NCI-H69 (cell line): ENCODE results near the gene SLC12A5.
"Not testable (repeated sequence)": the region's sequence is repeated elsewhere in the genome, so short reads cannot be mapped to it uniquely, and the experiment has no call there.

Source experiments
- DNase-seq: peaks from one replicate; lab custom pipeline; 2025; lab: John Stamatoyannopoulos, UW

Gene SLC12A5

DNA sequence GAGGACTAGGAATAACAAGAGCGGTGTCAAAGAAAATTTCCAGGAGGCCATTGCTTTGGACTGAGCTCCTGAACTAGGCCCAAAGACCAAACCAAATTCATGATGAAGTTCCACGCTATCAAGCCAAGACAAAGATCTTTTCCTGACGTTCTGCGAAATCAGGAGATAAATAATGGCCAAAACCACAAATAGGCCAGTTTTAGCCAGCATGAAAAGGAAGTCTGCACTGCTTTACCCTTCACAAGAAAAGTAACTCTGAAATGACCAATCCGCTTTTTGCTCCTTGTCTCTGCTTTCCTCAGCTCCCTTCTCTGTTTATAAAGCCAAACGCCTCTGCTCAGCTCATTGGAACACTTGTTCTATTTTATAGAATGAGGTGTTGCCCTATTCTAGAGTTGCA, 54.1 kb downstream of the SLC12A5 start:
- DNase-seq, result no peak

GRCh38 chr20:46083531-46084061, 54.6 kb downstream of the SLC12A5 start:
- no peak for DNase-seq

GRCh38 chr20:46084805-46085178, 55.8 kb downstream of the SLC12A5 start:
- no peak for DNase-seq

GRCh38 chr20:46085179-46085851, 56.3 kb downstream of the SLC12A5 start:
- peak; percentile 77 for DNase-seq

DNA sequence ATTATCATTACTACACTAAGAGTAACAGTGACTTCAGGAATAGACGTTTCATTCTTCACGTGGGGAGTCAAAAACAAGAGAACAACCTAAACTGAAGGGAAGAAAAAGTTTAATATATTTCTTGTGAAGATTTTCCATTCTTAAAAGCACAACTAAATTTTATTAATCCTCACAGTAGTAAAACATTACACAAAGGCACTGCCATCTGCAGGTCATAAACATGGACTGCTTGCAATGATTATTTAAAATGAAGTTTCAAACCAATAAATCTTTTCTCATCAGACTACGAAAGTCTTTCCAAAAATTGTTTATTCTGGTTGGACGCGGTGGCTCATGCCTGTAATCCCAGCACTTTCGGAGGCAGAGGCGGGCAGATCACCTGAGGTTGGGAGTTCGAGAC, 58.1 kb downstream of the SLC12A5 start:
- DNase-seq, result peak; percentile 1

DNA sequence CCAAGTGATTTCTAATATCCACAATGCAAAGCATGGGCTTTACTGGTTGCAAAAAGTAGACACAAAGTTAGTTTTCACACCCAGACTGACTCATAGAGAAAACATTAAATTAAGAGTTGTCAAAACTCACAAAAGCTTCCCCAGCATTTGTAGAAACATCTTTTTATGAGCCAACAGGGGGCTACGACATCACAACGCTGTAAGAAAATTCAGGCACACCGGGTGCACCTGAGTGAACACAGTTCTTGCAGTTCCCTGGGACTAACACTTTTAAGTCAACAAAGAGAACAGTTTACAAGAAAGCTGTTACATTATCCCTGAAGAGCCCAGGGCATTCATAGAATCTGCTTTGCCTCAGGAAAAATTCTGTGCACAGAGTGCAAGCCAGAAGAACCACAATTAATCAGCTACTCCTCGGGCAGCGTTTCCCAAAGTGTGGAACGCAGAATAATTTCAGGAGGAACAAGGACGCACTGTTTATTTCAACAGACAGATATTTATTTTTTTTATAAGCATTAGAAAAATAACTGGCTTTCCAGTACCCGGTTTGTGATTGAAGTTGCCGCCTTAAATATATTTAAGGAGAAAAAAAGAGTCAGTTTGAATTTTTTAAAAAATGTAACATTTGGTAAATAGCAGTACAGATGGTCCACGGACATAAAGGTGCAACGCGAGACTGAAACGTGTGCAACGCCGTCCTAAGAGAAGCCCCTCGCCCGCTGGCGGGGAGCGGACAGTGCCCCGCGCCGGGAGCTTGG, 59.6 kb downstream of the SLC12A5 start:
- peak; percentile 23 for DNase-seq

- peak; percentile 58 for DNase-seq
These were observed 60.1 kb downstream of the SLC12A5 start for GRCh38 chr20:46089167-46089416.

DNA sequence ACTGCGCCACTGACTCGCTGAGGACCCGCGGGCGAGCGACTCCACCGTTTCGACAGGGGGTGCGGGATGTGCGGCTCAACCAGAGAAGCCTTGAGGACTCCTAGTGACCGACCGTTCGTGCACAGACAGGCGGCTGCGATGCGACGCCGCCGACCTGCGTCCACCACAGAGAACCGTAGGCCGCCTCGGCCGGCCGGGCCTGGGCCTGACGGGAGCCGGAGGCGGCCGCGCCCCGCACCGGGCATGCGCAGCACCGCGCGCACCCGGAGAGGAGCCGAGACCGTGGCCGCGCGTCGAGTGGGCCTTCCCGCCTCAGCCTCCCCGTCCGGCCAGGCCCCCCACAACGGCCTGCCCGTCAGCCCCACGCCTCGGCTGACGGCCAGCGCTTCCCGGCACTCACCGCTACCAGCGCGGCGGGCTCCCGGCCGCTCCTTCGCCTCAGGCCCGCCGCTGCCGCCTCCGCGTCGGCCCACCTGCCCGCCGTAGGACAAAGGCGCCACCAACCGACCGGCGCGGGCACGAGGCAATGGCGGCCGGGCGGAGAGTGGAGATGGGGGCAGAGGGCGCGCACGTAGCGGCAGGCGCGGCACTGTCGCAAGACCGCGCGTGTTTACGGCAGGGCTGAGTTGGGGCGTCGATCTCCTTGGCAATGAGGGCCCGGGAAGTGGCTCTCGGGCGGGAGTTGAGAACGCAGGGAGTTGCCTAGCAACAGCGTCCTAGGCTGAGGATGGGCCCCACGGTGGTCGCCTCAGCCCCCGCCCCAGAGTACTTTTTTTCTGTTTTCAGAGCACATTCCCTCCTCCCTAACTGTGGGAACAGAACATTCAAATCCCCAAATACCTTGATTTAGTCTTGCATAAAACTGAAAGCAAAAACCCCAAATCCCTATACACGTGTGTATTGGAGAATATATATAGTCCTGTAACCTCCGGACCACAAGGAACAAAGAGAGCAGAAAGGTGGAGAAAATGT, 60.7 kb downstream of the SLC12A5 start, which contains the start of gene NCOA5:
TSS of gene NCOA5 (minus strand) at position 546 of the 972 bp plus-strand sequence. CDS start 10,538 bp downstream, outside the sequence.
- peak; percentile 95 for DNase-seq

DNA sequence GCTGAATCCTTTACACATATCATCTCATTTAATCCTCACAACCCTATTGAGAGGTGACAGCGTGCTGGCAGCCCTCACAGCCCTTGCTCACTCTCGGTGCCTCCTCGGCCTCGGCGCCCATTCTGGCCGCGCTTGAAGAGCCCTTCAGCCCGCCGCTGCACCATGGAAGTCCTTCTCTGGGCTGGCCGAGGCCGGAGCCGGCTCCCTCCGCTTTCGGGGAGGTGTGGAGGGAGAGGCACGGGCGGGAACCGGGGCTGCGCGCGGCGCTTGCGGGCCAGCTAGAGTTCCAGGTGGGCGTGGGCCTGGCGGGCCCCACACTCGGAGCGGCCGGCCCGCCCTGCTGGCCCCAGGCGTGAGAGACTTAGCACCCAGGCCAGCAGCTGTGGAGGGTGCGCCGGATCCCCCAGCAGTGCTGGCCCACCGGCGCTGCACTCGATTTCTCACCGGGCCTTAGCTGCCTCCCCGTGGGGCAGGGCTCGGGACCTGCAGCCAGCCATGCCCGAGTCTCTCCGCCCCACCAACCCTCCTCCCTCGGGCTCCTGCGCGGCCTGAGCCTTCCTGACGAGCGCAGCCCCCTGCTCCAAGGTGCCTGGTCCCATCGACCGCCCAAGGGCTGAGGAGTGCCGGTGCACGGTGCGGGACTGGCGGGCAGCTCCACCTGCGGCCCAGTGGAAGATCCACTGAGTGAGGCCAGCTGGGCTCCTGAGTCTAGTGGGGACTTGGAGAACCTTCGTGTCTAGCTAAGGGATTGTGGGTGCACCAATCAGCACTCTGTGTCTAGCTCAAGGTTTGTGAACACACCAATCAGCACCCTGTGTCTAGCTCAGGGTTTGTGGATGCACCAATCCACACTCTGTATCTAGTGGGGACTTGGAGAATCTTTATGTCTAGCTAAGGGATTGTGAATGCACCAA, 62.9 kb downstream of the SLC12A5 start:
- DNase-seq, result not testable (repeated sequence)

DNA sequence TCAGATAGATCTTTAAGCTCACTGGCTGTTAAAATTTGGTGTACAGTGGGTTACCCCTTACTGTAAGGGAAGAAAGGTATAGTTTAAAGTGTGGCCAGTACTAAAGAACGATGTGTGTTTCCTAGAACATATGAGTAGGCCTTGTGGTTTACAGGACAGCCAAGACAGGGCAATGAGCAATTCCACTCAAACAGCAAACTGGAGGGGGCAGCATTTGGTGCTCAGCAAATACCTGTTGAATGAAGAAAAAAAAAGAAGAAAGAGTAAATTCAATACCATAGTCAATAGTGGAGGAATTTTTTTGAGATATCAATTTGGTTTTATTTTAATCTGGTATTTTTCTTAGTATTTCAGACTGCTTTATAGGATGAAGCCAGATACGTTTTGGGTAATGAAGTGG, 64.5 kb downstream of the SLC12A5 start:
- DNase-seq, result no peak

- no peak for DNase-seq
These were observed 70.7 kb downstream of the SLC12A5 start for GRCh38 chr20:46099491-46100287.

DNA sequence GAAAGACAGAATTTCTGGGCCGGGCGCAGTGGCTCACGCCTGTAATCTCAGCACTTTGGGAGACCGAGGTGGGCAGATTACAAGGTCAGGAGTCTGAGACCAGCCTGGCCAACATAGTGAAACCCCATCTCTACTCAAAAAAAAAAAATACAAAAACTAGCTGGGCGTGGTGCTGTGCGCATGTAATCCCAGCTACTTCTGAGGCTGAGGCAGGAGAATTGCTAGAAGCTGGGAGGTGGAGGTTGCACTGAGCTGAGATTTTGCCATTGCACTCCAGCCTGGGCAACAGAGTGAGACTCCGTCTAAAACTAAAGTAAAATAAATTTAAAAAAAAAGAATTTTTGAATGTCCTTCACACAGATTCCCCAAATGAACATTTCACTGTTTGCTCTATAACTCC, 71.4 kb downstream of the SLC12A5 start:
- not testable (repeated sequence) for DNase-seq

- no peak for DNase-seq
These were observed 72.0 kb downstream of the SLC12A5 start for GRCh38 chr20:46100988-46101387.

GRCh38 chr20:46101957-46102356, 72.9 kb downstream of the SLC12A5 start:
- no peak for DNase-seq

DNA sequence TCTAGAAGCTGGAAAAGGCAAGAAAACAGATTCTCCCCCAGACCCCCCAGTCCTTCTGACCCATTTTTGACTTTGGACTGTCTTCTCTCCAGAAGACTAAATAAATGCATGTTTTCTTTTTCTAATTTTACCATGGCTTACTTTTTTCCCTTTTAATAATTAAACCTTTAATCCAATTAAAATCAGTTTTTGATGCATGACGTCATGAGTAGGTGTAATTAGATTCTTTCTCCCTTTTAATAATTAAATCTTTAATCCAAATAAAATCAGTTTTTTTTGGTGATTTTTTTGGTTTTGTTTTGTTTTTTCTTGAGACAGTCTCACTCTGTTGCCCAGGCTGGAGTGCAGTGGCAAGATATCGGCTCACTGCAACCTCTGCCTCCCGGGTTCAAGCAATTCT, 73.9 kb downstream of the SLC12A5 start:
- no peak for DNase-seq

DNA sequence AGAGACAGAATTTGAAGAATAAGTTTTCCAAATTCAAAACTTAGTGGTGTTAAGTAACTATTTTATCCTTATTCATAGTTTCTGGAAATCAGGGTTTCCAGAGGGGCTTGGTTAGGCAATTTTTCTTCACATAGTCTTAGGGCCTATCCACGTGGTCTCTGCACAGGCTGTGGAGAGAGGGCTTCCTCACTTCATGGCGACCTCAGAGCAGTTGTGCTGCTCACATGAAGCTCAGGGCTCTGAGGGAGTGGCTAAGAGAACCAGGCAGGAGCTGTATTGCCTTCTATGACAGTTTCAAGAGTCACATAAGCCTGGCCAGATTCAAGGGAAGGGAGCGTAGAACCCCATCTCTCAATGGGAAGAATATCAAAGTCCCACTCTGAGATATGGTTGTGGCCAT, 75.2 kb downstream of the SLC12A5 start:
- DNase-seq, result no peak

GRCh38 chr20:46107061-46107460, 78.0 kb downstream of the SLC12A5 start:
- DNase-seq, result no peak

DNA sequence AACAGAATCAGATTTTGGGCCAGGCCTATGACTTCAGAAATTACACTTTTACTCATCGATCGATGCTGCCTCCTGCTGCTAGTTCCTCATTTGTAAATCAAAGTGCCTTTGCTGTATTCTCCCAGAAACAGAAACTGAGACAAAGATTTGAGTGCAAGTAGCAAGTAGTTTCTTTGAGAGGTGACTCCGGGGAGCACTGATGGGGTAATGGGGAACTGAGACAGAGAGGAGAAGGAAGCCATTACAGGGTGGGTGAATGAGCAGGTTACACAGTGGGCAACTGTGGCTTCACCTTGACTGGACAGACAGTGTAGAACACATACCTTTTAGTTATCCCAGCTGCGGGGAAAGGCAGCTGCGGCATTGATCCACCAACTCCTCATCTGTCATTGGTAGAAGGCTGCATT, 79.4 kb downstream of the SLC12A5 start:
- no peak for DNase-seq

DNA sequence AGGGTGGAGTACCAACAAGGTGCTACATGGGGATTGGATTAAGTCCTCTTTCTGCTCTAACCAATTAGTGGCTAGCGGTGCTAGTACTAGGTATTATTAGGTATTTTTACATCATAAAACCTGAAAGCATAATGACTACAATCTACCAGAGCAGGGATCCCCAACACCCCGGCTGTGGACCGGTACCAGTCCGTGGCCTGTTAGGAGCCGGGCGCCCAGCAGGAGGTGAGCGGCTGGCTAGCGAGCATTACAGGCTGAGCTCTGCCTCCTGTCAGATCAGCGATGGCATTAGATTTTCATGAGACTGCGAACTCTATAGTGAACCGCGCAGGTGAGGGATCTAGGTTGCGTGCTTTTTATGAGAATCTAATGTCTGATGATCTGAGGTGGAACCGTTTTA, 80.0 kb downstream of the SLC12A5 start:
- DNase-seq, result no peak
